GM19238 (cell line): ENCODE measurements around the gene GPATCH4.
"Not testable (repeated sequence)": the region's sequence is repeated elsewhere in the genome, so short reads cannot be mapped to it uniquely, and the experiment has no call there.

ENCODE experiments used
- DNase-seq: peaks from one replicate; pipeline ENCODE4 v3.0.0; 2011; ENCODE audit warnings: low spot score; ENCODE audit not compliant: insufficient read length

GPATCH4 gene

DNA sequence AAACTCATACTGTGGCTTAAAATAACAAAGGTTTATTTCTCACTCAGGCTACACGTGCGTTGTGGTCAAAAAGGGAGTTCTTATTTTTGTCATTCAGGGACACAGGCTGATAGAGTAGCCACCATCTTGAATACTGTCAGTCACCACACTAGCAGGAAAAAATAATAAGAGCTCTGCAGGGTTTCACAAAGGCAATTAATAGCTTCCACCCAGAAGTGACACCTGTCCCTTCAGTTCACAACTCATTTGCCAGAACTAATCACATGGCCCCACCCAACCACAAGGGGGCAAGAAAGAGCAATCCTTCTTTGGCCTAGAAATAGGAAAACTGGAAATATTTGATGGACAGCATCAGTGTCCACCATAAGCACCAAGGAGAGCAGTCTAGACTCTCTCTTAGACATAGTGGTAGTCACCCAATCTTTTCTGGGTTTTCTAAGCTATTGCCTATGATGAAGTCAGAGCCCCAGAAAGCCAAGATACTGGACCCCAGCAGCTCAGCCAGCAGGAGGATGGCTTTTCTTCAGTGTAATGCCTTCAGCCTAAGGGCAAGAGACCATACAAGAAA is 26.1 kb upstream of the GPATCH4 start:
- DNase-seq: no peak

DNA sequence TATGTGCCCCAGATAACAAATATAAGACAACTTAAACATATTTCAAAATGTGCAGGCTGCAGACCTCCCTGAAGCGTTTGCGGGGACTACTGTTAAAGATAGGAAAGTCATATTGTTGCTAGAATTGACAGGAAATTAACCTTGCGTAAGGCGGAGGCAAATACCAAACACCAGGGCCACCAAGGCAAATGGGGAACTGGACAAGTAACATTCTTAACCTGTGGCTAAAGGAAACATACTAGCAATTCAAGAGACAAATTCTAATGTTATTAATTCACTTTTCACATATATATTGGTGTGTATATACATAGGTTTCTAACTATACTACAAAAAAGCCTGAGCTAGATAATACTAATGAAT is 24.8 kb upstream of the GPATCH4 start:
- DNase-seq: no peak

DNA sequence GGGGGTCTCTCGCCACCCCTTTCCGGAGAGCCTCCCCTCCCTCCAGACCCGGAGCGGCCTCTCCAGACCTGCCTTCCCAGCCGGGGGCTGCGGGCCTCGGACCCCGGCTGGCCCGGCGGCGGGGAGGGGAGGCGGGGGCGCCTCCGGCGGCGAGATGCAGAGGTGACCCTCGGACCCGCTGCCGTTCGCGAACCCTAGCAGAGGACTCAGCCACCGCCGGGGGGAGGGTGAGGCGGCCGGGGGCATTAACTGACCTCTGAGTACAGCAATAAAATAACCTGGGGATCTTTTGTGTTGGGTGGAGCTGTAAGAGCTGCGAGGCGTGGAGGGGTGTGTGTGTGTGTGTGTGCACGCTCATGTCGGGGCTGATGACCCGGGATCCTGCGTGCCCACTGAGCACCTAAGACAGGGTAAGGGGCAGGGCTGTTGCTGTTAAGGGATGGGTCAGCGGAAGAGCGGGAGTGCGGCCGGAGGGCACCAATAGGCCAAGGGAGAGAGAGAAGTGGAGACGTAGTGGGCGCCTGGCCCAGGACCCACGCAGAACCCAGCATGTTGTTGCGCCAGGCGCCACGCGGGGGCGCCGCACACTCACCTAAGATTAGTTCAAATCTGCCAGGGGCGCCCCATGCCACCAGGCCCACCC is 24.3 kb upstream of the GPATCH4 start:
- DNase-seq: no peak

DNA sequence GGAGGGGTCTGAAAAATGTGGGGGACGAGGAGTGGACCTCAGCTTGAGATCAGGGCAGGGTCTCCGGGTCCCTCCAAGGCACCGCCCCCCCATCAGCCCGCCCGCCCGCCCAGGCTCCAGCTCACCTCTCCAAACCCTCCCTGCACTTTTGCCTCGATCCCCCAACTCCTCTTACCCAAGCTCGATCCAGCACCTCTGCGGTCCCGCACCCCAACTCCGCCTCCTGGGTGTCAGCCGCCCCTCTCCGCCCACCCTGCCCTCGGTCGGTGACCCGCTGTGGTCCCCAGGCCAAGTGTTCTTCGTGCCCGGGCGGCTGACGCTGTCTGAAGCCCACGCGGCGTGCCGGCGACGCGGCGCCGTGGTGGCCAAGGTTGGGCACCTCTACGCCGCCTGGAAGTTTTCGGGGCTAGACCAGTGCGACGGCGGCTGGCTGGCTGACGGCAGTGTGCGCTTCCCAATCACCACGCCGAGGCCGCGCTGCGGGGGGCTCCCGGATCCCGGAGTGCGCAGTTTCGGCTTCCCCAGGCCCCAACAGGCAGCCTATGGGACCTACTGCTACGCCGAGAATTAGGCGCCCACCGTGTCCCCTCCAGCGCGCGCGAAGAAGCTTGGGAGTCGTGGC is 23.6 kb upstream of the GPATCH4 start:
- no peak for DNase-seq

DNA sequence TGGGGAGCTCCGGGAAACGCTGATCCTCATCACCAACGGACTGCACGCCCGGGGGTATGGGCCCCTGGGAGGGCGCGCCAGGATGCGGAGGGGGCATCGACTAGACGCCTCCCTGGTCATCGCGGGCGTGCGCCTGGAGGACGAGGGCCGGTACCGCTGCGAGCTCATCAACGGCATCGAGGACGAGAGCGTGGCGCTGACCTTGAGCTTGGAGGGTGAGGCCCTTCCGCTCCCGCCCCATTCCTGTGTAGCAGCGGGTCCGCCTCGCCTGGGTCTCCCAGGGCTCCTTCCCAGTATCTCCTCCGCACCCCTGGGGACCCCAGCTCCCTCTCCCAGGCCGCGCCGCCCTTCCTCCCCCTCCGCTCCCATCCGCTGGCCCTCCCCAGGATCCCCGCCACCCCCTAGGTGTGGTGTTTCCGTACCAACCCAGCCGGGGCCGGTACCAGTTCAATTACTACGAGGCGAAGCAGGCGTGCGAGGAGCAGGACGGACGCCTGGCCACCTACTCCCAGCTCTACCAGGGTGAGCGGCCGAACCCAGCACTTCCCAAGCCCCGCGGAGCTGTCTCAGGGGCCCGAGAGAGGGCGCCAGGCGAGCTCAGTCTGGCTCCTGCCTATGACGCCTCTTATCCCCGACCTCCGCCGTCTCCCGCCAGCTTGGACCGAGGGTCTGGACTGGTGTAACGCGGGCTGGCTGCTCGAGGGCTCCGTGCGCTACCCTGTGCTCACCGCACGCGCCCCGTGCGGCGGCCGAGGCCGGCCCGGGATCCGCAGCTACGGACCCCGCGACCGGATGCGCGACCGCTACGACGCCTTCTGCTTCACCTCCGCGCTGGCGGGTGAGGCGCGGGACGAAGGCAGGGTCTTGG is 22.9 kb upstream of the GPATCH4 start:
- no peak for DNase-seq

DNA sequence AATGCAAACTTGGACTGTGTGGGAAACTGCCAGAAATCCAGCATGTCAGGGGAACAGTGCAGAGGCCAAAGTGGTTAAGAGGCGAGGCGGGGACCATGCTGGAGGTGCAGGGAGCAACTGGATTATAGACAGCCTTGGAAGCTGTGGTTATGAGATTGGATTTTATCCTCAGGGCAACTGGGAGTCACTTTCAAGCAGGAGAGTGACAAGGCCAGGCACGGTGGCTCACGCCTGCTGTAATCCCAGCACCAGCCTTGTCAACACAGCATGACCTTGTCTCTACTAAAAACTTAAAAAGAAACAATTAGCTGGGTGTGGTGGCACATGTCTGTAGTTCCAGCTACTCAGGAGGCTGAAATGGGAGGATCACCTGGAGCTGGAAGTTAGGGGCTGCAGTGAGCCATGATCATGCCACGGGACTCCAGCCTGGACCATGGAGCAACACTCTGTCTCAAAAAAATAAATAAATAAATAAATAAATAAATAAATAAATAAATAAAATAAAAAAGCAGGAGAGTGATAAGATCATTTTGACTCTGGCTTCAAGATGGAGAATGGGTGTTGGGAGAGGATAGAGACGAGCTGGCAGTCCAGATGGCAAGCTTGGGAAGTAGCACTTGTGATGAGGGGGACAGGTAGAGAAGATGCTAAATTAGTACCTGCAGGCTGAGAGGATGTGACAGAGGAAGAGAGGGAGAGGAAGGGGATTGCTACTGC is 21.5 kb upstream of the GPATCH4 start:
- DNase-seq: no peak

DNA sequence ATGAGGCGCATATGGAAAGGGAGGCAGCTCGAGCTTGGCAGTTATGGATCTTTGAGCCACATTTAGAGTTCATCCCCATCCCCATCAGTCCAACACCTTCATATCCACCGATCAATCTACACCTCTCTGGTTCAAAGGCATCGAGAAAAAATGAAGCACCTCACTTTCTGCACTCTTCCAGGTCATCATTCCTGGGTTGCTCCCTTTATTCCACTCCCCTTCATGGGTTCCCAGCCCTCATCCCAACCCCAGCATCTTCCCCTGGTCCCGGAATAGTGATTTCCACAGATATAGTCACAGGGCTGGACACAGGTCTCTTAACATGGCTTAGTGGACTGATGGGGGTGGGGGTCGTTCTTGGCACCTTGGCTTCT is 18.3 kb upstream of the GPATCH4 start:
- no peak for DNase-seq

DNA sequence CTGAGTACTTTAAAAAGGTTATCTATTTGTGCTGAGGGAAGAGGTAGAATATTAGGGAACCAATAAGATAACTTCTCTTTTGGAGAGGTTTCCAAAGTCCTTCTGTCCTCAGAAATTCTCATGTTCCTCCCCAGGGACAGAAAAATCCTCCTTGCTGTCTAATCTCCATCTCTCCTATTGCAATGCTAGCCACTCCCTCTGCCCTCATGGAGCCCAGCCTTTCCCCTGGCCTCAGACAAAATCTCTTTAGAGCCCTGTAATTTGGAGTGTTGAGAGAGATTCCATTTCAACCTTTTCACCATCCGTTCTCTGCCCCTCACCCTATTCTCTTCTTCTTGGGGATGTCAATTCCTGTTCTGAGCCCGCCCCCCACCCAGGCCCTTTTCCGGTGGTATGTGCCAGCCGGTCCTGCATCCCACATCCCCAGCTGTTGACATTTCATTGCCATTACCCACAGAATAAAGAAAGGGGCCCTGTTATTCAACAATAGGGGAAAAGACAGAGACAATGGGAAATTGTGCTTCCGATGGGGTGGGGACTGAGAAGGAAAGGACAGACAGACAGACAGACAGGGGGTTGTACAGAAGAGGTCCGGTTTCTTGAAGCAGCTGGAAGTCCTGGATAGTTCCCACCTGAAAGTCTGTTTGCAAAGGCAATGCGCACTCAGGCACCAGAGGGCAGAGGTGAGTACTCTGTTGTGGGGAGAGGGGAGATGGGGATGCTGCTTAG is 17.7 kb upstream of the GPATCH4 start, which contains the start of gene HAPLN2:
Gene HAPLN2, plus strand, starts transcription at position 563 of the 729 bp plus-strand sequence. CDS start 4,076 bp downstream, outside the sequence.
- DNase-seq: no peak

DNA sequence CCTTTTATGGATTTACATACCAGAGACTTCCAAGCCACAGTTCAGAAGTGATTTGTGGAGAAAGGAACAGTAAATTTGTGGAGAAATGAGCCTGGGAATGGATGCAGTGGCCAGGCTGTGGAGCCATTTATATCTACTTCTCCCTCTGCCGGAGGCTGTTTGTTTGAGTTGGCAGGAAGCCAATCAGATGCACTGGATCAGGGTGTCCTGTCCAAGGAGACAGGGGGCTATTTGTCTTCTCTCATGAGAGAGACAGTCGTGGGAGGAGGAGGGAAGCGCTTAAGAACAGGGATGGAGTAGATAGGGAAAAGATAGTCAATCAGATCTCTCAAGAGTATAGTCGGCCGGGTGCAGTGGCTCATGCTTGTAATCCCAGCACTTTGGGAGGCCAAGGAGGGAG is 15.2 kb upstream of the GPATCH4 start:
- DNase-seq: no peak

DNA sequence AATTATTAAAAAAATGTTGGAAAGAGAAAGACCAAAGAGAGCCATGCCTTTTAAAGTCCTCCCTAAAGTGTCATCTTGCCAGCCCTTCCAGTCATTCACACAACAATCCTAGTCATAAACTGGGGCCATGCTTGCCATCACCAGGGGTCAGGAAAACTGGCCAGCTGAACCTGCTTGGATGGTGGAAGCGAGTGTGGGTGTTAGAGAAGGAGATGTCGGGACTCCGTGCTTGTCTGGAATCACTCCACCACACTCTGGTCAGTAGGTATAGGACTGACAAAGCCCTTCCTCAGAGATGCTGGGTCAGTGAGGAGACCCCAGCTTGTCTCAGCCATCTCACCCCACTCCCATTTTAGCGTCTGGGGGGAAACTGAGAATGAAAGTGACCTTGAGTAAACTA is 14.7 kb upstream of the GPATCH4 start:
- no peak for DNase-seq

DNA sequence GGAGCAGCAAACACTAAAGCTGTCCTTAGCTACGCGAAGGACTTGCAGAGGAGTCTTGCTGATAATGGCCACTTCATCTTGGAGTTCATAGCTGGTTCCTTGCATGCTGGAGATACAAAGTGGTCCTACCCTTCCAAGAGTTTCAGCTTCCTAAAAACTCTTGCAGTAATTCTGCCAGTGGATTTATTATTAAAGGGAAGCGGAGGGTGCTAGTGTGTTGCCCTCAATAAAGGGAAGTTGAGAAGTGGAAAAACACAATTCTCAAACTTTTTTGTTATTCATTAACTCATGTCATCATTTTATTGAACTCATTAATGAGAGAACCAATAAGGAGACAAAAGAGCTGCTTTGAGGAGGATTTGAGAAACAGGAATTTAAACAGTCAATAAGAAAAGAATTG is 11.4 kb upstream of the GPATCH4 start:
- DNase-seq: no peak

DNA sequence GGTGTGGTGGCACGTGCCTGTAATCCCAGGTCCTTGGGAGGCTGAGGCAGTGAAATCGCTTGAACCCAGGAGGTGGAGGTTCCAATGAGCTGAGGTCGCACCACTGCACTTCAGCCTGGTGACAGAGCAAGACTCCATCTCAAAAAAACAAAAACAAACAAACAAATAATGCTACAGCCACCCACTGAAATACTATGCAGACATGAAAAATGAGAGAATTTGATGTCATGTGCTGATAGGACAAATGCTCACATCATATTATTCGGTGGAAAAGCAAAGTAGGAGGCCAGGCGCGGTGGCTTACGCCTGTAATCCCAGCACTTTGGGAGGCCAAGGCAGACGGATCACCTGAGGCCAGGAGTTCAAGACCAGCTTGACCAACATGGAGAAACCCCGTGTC is 8.8 kb upstream of the GPATCH4 start:
- DNase-seq: not testable (repeated sequence)

DNA sequence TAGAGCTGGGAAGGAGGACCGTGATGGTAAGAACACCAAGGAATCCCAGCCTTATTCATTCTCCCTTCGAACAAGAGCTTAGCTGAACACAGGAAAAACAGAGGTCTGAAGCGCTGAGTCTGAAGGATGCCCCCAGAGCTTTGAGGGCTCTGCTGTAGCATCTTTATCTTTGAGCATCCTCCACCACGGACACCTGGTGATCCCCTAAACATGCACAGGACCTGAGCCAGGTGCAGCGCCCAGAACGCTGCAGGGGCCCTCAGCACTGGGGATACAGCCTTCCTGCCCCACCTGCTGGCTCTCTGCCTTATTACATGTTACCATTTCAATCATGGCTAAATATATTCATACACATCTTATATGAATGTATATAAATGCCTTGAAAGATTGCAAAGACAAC is 7.7 kb upstream of the GPATCH4 start:
- no peak for DNase-seq

DNA sequence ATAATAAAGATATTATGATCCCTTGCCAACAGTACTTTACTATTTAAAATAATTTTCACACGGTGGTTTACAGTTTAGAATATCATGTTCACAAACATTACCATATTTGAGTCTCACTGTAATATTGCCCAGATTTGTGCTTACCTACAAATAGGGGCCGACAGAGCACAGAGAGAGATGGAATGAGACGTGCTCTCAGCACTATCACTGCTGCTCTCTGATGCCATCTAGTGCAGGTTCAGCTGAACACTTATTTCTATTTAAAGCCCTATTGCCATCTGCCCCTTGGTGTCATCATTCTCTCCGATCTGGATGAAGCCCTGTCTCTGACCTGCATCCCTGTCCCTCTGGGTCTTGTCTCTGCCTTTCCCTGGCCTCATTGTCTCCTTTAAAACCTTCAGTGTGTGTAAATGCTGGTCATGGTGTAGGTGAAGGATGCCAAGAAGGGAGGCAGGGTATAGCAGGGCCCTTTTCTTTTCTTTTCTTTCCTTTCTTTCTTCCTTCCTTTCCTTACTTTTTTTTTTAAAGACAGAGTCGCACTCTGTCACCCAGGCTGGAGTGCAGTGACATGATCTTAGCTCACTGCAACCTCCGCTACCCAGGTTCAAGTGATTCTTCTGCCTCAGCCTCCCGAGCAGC is 6.9 kb upstream of the GPATCH4 start:
- DNase-seq: peak; percentile 48

DNA sequence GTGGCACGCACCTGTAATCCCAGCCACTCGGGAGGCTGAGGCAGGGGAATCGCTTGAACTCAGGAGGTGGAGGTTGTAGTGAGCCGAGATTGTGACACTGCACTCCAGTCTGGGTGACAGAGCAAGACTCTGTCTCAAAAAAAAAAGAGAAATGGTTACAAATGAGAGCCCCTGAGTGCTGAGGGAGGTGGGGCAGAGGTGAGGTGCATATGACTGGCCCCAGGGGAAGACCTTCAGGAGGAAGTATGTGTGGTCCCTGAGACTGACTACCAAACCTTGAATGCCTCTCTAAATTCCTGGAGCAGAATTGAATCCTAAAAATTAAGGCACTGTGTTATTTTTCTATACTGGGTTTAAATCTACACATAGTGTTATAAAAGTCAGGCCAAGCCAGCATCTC is 6.1 kb upstream of the GPATCH4 start:
- DNase-seq: not testable (repeated sequence)

DNA sequence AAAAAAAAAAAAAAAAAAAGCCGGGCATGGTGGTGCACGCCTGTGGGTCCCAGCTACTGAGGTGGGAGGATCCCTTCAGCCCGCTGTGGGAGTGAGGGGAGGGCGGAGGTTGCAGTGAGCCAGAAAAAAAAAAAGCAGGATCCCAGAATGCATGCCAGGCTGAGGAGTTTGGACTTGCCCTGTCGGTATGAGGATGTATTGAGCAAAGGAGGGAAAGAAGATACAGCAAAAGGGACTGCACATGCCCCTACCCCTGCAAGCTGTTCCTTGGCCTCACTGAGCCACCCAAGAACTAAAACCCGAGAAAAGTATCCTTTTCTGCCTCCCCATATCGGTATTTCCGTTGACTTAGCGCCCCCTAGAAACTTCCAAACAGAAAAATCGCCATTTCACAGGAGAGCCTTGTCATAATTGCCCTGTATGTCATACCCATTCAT is 1.3 kb upstream of the GPATCH4 start:
- no peak for DNase-seq

DNA sequence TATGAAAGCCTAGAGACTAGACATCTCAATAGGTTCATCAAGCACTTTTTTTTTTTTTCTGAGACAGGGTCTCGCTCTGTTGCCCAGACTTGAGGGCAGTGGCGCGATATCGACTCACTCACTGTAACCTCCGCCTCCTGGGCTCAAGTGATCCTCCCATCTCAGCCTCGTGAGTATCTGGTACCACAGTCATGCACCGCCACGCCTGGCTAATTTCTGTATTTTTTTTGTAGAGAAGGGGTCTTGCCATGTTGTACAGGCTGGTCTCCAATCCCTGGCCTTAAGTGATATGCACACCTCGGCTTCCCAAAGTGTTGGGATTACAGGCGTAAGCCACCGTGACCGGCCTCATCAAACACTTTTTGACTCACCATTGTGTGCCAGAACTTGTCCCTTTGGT is 613 bp upstream of the GPATCH4 start:
- DNase-seq: no peak

DNA sequence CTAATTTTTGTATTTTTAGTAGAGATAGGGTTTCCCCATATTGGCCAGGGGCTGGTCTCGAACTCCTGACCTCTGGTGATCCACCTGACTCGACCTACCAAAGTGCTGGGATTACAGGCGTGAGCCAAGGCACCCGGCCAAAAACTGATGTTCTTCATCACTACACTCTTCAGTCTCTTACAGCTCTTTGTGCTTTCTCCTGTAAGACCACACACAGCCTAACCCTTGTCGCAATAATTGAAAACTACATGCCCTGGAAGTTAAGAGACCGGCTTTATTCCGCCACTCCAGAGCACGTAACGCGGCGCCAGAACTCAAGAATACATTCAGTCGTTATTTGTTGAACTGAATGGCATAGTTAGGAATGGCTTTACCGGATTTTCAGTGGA is 552 bp downstream of the GPATCH4 start:
- DNase-seq: no peak

DNA sequence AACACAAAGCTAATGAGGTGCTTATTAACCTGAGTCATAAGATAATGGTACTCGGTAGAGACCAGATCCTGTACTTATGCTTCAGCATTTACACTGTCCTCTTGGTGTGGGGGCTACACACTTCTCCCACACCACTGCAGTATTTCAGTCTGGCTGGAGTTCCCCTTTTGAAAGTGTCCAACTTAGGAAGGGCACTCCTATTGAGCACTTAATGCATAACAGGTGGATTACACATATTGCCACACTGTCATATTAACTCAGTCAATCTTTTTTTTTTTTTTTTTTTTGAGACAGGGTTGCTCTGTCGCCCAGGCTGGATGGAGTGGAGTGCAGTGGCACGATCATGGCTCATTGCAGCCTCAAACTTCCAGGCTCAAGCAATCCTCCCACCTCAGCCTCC is 1.5 kb downstream of the GPATCH4 start:
- no peak for DNase-seq

DNA sequence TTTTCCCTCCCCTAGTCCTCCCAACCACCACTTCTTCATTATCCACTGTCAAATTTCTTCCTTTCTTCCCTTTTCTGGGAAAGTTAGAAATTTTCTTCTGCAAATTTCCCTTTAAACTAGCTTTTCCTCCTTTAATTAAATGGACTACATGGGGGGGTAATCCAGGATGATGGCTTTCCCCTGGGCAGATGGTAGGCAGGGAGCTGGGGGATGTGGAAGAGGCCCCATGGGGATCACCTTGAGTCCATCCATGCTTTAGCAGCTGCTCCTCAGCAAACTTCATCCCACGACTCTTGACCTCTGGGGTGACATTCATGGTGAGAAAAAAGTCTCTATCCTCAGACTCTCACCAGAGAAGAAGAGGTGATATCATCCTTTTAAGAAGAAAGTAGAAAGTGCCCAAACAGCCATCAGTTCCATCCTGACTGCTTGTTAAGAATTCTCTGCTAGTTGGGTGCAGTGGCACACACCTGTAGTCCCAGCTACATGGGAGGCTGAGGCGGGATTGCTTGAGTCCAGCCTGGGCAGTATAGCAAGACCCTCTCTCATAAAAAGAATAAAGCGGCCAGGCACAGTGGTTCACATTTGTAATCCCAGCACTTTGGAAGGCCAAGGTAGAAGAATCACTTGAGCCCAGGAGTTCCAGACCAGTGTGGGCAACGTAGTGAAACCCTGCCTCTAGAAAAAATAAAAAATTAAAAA is 2.4 kb downstream of the GPATCH4 start:
- DNase-seq: no peak
